ENCODE measurements around the gene NAA25.
"Not testable (repeated sequence)": the region's sequence is repeated elsewhere in the genome, so short reads cannot be mapped to it uniquely, and the experiment has no call there.

NAA25 gene

GRCh38 chr12:112010415-112011344 is 97.9 kb downstream of the NAA25 start:
- no peak for DNase-seq (ENCODE audit: low read depth in 1 of 2, low spot score in 1 of 2)

GRCh38 chr12:112009596-112009995 is 99.0 kb downstream of the NAA25 start:
- not testable (repeated sequence) for DNase-seq (ENCODE audit: low read depth in 1 of 2, low spot score in 1 of 2)

GRCh38 chr12:112008918-112009317 is 99.7 kb downstream of the NAA25 start:
- DNase-seq (ENCODE audit: low read depth in 1 of 2, low spot score in 1 of 2): no peak

- no peak for DNase-seq (ENCODE audit: low read depth in 1 of 2, low spot score in 1 of 2)
These were observed 100.6 kb downstream of the NAA25 start for GRCh38 chr12:112007945-112008344.

- no peak for DNase-seq (ENCODE audit: low read depth in 1 of 2, low spot score in 1 of 2)
These were observed 102.9 kb downstream of the NAA25 start for GRCh38 chr12:112005419-112006395.

GRCh38 chr12:112004041-112004440 is 104.5 kb downstream of the NAA25 start:
- no peak for DNase-seq (ENCODE audit: low read depth in 1 of 2, low spot score in 1 of 2)

- no peak for DNase-seq (ENCODE audit: low read depth in 1 of 2, low spot score in 1 of 2)
These were observed 107.0 kb downstream of the NAA25 start for GRCh38 chr12:112001576-112001975.

GRCh38 chr12:112000820-112001219 is 107.8 kb downstream of the NAA25 start:
- DNase-seq (ENCODE audit: low read depth in 1 of 2, low spot score in 1 of 2): no peak

GRCh38 chr12:111999129-111999528 is 109.5 kb downstream of the NAA25 start:
- DNase-seq (ENCODE audit: low read depth in 1 of 2, low spot score in 1 of 2): not testable (repeated sequence)

- no peak for DNase-seq (ENCODE audit: low read depth in 1 of 2, low spot score in 1 of 2)
These were observed 110.6 kb downstream of the NAA25 start for GRCh38 chr12:111998015-111998414.

- no peak for DNase-seq (ENCODE audit: low read depth in 1 of 2, low spot score in 1 of 2)
These were observed 111.3 kb downstream of the NAA25 start for GRCh38 chr12:111997300-111997699.

GRCh38 chr12:111995782-111996480 is 112.7 kb downstream of the NAA25 start:
- DNase-seq (ENCODE audit: low read depth in 1 of 2, low spot score in 1 of 2): no peak

- not testable (repeated sequence) for DNase-seq (ENCODE audit: low read depth in 1 of 2, low spot score in 1 of 2)
These were observed 114.1 kb downstream of the NAA25 start for GRCh38 chr12:111994211-111995111.

- no peak for DNase-seq (ENCODE audit: low read depth in 1 of 2, low spot score in 1 of 2)
These were observed 115.1 kb downstream of the NAA25 start for GRCh38 chr12:111993292-111994150.

- DNase-seq (ENCODE audit: low read depth in 1 of 2, low spot score in 1 of 2): no peak
These were observed 116.1 kb downstream of the NAA25 start for GRCh38 chr12:111992464-111992863.

- DNase-seq (ENCODE audit: low read depth in 1 of 2, low spot score in 1 of 2): no peak
These were observed 116.6 kb downstream of the NAA25 start for GRCh38 chr12:111991946-111992345.

GRCh38 chr12:111991535-111991934 is 117.0 kb downstream of the NAA25 start:
- no peak for DNase-seq (ENCODE audit: low read depth in 1 of 2, low spot score in 1 of 2)

- DNase-seq (ENCODE audit: low read depth in 1 of 2, low spot score in 1 of 2): no peak
These were observed 123.8 kb downstream of the NAA25 start for GRCh38 chr12:111984820-111985219.

- no peak for DNase-seq (ENCODE audit: low read depth in 1 of 2, low spot score in 1 of 2)
These were observed 126.6 kb downstream of the NAA25 start for GRCh38 chr12:111981987-111982386.
